MM.1S (cell line): ENCODE results near the gene ACOXL.
"Not testable (repeated sequence)": the region's sequence is repeated elsewhere in the genome, so short reads cannot be mapped to it uniquely, and the experiment has no call there.

ENCODE experiments used
- DNase-seq: peaks from one replicate; pipeline ENCODE4 v3.0.0-alpha.2; 2015
- H2AFZ ChIP-seq: fragments of 300-600 bp; sonication (generic); 2 replicates; pipeline ENCODE4 v1.6.0; 2016; ENCODE audit warnings: antibody characterized with exemption, low read length
- H3F3A ChIP-seq: fragments of 300-600 bp; sonication (generic); 2 replicates; pipeline ENCODE4 v1.6.1; 2016; ENCODE audit warnings: mild to moderate bottlenecking, antibody characterized with exemption, low read length, moderate library complexity, mixed read lengths; ENCODE audit not compliant: insufficient read depth
- H3K27ac ChIP-seq: fragments of 300-600 bp; sonication (generic); 2 replicates; pipeline ENCODE4 v1.5.1; 2016; ENCODE audit warnings: mild to moderate bottlenecking, low read length
- H3K27me3 ChIP-seq: fragments of 300-600 bp; sonication (generic); replicated peaks from 2 replicates; pipeline ENCODE4 v1.6.0; 2016; ENCODE audit warnings: low read length; ENCODE audit not compliant: insufficient read depth
- H3K36me3 ChIP-seq: fragments of 300-600 bp; sonication (generic); replicated peaks from 2 replicates; pipeline ENCODE4 v1.6.1; 2016; ENCODE audit warnings: mild to moderate bottlenecking, low read length, mixed read lengths; ENCODE audit not compliant: insufficient read depth
- H3K4me1 ChIP-seq: fragments of 300-600 bp; sonication (generic); 2 replicates; pipeline ENCODE4 v1.6.1; 2016; ENCODE audit warnings: low read length, mixed read lengths
- H3K4me2 ChIP-seq: fragments of 300-600 bp; sonication (generic); 2 replicates; pipeline ENCODE4 v1.6.0; 2016; ENCODE audit warnings: low read depth, low read length
- H3K4me3 ChIP-seq: fragments of 300-600 bp; sonication (generic); 2 replicates; pipeline ENCODE4 v1.5.1; 2016; ENCODE audit warnings: low read length, mixed read lengths
- H3K79me2 ChIP-seq: fragments of 300-600 bp; sonication (generic); 2 replicates; pipeline ENCODE4 v1.6.1; 2016; ENCODE audit warnings: mixed run types, low read length, mixed read lengths
- H3K9ac ChIP-seq: fragments of 300-600 bp; sonication (generic); 2 replicates; pipeline ENCODE4 v1.6.1; 2016; ENCODE audit warnings: low read length, mixed read lengths
- H3K9me2 ChIP-seq: fragments of 300-600 bp; sonication (generic); replicated peaks from 2 replicates; pipeline ENCODE4 v1.6.1; 2016; ENCODE audit warnings: mild to moderate bottlenecking, low read length, mixed read lengths; ENCODE audit not compliant: insufficient read depth
- H3K9me3 ChIP-seq: fragments of 300-600 bp; sonication (generic); replicated peaks from 2 replicates; pipeline ENCODE4 v1.6.1; 2016; ENCODE audit warnings: mild to moderate bottlenecking, low read length, mixed read lengths; ENCODE audit not compliant: insufficient read depth
- H4K20me1 ChIP-seq: fragments of 300-600 bp; sonication (generic); 2 replicates; pipeline ENCODE4 v1.6.1; 2016; ENCODE audit warnings: mild to moderate bottlenecking, low read length, moderate library complexity, mixed read lengths; ENCODE audit not compliant: insufficient read depth
- EZH2 ChIP-seq: fragments of 300-600 bp; sonication (generic); optimal IDR thresholded peaks from 2 replicates; pipeline ENCODE3; 2017; ENCODE audit warnings: low read depth, mild to moderate bottlenecking, antibody characterized with exemption, low read length, mixed read lengths
- EZH2phosphoT487 ChIP-seq: fragments of 300-600 bp; sonication (generic); IDR thresholded peaks from 2 replicates; pipeline ENCODE4 v1.6.1; 2018; ENCODE audit warnings: antibody characterized with exemption, low read length
- TF ChIP-seq, protein P1 (sequence below): fragments of 300-600 bp; sonication (generic); IDR thresholded peaks from 2 replicates; pipeline ENCODE4 v1.5.1; 2016; ENCODE audit warnings: antibody characterized with exemption, low read length, mixed read lengths

Gene ACOXL

DNA sequence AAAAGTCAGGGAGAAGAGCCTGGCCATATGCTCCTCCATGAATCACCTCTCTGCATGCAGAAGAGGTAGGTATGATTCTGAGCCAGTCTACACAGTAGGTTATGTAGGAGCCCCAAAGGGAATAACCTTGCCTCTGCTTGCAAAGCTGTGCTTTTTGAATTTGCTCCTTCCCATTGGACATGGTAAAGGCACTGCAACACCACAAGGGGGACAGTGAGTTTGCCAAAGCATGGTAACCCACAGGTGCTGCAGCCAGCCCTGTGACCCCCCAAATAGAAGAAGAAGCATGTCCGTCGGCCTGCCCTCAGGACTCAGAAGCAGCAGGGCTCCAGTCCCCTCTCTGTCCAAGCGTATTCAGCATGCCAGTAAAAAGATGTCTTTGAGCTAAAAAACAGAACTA lies 337.3 kb downstream of the ACOXL start:
- no peaks in the 10 kb centered on the region for H4K20me1 ChIP-seq
- no peak for DNase-seq
- H3K4me1 ChIP-seq, result peaks cover 11% of the 10 kb centered on the region
- no peaks in the 10 kb centered on the region for H3F3A ChIP-seq
- no peak for TF ChIP-seq EZH2
- TF ChIP-seq, protein P1, sequence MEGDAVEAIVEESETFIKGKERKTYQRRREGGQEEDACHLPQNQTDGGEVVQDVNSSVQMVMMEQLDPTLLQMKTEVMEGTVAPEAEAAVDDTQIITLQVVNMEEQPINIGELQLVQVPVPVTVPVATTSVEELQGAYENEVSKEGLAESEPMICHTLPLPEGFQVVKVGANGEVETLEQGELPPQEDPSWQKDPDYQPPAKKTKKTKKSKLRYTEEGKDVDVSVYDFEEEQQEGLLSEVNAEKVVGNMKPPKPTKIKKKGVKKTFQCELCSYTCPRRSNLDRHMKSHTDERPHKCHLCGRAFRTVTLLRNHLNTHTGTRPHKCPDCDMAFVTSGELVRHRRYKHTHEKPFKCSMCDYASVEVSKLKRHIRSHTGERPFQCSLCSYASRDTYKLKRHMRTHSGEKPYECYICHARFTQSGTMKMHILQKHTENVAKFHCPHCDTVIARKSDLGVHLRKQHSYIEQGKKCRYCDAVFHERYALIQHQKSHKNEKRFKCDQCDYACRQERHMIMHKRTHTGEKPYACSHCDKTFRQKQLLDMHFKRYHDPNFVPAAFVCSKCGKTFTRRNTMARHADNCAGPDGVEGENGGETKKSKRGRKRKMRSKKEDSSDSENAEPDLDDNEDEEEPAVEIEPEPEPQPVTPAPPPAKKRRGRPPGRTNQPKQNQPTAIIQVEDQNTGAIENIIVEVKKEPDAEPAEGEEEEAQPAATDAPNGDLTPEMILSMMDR, result no peak; the same call in 1 of the 2 replicates
- no peak for TF ChIP-seq EZH2phosphoT487
- H3K4me3 ChIP-seq, result no peak overlapping the region
- no peak overlapping the region for H3K4me2 ChIP-seq
- no peaks in the 10 kb centered on the region for H3K9me2 ChIP-seq
- no peaks in the 10 kb centered on the region for H3K36me3 ChIP-seq
- no peak overlapping the region for H3K27ac ChIP-seq
- H3K9me3 ChIP-seq, result no peaks in the 10 kb centered on the region
- no peaks in the 10 kb centered on the region for H3K27me3 ChIP-seq
- no peak overlapping the region for H3K9ac ChIP-seq
- no peak overlapping the region for H2AFZ ChIP-seq
- H3K79me2 ChIP-seq, result no peaks in the 10 kb centered on the region

DNA sequence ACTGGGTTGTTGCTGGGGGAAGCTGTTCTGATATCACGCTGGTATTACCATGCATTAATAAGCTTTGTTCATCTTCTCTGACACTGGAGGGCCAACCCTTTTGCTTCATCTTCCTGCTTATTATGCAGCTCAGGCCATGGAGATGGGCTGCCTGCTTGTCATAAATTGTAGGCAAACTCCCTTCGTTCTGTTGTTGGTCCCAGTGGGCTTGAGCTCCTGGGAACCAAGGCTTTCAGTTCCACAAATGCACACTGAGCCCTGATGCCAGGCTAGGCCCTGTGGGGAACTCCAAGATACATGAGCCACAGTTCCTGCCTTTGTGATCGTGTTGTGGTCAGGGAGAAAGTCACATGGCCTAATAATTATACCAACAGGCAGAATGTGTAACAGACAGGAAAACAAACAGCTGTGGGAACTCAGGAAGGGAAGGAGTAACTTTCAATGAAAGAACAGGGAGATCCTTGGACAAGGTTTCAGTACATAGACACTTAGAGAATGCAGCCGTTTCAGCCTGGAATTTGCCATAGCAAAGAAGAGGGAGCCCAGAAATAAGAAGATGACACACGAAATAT lies 339.3 kb downstream of the ACOXL start:
- H3K27ac ChIP-seq, result no peak overlapping the region
- H3K36me3 ChIP-seq, result no peaks in the 10 kb centered on the region
- H2AFZ ChIP-seq, result no peak overlapping the region
- DNase-seq, result no peak
- H3K27me3 ChIP-seq, result no peaks in the 10 kb centered on the region
- no peak overlapping the region for H3K4me2 ChIP-seq
- no peaks in the 10 kb centered on the region for H3F3A ChIP-seq
- no peak overlapping the region for H3K9ac ChIP-seq
- no peak overlapping the region for H3K4me3 ChIP-seq
- H3K9me3 ChIP-seq, result no peaks in the 10 kb centered on the region
- TF ChIP-seq, protein P1, result no peak
- TF ChIP-seq EZH2 (no peak), EZH2phosphoT487 (no peak)
- H4K20me1 ChIP-seq, result no peaks in the 10 kb centered on the region
- no peaks in the 10 kb centered on the region for H3K9me2 ChIP-seq
- H3K4me1 ChIP-seq, result peaks cover 7% of the 10 kb centered on the region
- H3K79me2 ChIP-seq, result no peaks in the 10 kb centered on the region

DNA sequence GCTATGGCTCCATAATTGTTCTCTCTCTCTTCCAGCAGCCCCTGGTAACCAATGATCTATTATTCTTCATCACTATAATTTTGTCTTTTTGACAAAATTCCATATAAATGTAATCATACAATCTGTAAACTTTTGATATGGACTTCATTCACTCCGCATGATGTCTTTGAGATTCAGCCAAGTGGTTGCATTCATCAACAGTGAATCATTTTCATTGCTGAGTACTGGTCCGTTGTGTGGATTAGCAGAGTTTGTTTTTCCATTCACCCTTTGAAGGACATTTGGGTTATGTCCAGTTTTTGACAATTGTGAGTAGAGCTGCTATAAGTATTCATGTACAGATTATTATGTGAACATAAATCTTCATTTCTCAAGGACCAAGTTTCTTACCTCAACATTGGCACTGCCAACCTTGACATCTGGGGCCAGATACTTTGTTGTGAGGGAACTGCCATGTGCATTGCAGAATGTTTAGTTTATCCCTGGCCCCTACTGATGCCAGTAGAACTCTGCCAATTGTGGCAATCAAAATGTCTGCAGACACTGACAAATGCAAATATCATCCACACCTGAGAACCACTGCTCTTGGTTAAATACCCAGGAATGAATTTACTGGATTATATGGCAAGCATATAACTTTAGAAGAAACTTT lies 340.0 kb downstream of the ACOXL start:
- Histone ChIP-seq H4K20me1 (no peaks in the 10 kb centered on the region), H3K27me3 (no peaks in the 10 kb centered on the region), H3K4me1 (peaks cover 7% of the 10 kb centered on the region), H3K4me2 (no peak overlapping the region), H3K4me3 (no peak overlapping the region), H3K9me2 (no peaks in the 10 kb centered on the region), H2AFZ (no peak overlapping the region), H3F3A (no peaks in the 10 kb centered on the region), H3K79me2 (no peaks in the 10 kb centered on the region), H3K36me3 (no peaks in the 10 kb centered on the region), H3K27ac (no peak overlapping the region), H3K9me3 (no peaks in the 10 kb centered on the region), H3K9ac (no peak overlapping the region)
- DNase-seq, result no peak
- TF ChIP-seq EZH2phosphoT487, result no peak
- TF ChIP-seq, protein P1, result no peak
- no peak for TF ChIP-seq EZH2

DNA sequence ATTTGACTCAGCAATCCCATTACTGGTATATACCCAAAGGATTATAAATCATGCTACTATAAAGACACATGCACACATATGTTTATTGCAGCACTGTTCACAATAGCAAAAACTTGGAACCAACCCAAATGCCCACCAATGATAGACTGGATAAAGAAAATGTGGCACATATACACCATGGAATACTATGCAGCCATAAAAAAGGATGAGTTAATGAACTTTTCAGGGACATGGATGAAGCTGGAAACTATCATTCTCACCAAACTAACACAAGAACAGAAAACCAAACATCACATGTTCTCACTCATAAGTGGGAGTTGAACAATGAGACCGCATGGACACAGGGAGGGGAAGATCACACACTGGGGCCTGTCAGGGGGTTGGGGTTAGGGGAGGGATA lies 350.3 kb downstream of the ACOXL start:
- not testable (repeated sequence) for H3K36me3 ChIP-seq

More for the DNA sequence above, 350.3 kb downstream of the ACOXL start:
- not testable (repeated sequence) for H3K4me2 ChIP-seq, H4K20me1 ChIP-seq, H3K4me1 ChIP-seq, H3K79me2 ChIP-seq, H2AFZ ChIP-seq, H3F3A ChIP-seq, H3K27ac ChIP-seq, H3K9me3 ChIP-seq, H3K9me2 ChIP-seq, H3K9ac ChIP-seq, DNase-seq, H3K27me3 ChIP-seq, H3K4me3 ChIP-seq
